Activated effector memory CD4-positive, alpha-beta T cell treated with anti-CD3 and anti-CD28 coated beads, Interleukin-2, amount 50 U/mL, for 16 hours (primary cell): ENCODE measurements around the gene COL11A2.

Experiments
- DNase-seq: peaks from one replicate; pipeline ENCODE4 v3.0.0-alpha.2; 2020

The COL11A2 gene

DNA sequence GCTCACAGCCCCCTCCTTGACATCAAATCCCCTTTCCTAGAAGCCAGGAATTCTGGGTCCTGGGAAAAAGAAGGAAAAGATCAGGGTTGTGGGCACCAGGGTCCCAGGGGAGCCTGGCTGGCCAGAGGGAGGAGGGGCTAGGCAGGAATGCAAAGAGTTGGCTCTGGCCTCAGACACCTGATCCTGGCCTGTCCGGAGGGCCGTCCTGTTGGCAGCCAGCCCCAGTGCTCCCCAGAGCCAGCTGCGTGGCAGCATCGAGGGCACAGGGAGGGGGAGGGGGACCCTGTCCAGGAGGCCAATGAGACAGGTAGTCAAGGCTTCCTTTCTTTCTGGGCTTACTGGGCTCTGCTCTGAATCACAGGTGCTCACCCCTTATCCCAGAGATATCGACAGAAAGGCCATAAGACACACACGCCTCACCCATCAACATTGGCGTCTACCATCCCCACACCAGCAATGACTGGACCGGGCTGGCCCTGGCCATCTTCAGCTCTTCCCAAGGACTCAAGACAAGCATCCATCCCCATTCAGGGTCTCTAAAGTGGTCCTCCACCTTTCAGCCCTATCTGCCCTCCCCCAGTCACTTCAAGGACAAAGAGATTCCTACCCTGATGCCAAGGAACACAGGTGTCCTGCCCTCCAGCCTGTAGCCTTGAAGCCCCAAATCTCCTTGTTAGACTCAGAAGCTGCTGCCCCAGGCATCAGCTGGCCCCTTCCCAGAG is 723 bp downstream of the COL11A2 start:
- no peak for DNase-seq

DNA sequence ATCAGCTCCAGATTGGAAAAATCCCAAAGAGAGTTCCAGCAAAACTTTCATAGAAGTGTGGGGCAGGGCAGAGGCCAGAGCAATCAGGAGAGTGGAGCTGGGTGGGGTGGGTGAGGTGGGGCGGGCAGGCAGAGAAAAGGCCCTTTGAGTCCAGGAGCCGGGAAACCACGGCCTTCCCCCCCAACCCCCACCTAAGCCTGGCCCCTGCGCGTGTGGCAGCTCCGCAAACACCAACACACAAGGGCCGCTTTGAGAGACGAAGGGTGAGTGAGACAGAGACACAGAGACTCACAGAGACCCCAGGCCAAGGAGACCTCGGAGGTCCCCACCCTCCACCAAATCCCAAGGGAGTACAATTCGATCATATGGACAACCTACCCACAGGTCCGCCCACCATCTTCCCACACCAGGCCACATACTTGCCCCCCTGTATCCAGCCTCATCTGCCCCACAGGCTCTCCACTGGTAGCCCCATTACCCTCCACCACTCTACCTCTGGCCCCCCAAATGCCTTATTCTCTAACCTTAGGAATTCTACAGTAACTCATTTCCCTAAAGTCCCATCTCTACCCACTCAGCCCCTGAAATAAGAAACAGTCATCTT is 1.7 kb downstream of the COL11A2 start:
- DNase-seq, result no peak

DNA sequence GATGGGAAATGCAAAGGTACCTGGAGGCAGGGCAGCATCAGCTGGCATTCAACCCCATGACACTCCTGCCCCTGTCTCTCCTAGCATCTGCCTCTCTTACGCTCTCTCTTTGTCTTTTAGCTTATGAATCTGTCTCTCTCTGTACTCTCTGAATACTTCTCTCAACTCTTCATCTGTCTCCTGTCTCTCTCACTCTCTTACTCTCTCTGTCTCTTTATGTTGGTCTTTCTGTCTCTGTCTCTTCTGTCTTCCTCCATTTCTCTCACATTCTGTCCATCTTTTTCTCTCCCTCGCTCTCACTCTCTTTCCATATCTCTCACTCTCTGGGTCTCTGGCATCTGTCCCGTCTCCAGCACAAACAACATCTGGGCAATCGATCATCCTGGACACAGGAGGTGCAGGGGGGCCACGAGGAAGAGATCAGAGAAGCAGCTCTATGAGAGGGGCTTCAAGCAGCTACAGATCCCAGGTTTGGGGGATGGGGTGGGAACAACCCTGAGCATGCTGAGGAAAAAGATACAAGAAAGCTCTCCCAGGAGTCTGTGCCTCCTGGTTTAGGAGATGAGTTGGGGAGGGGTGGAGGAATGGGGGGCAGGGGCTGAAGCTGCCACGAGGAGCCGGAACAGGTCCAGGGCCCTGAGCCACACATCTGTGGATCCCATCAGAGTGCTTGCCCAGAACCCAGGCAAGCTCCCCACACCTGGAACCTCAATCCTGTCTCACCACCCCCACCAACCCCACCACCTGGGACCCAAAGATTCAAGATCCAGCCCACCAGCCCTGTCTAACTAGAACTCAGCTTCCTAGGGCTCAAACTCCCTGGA is 2.4 kb downstream of the COL11A2 start:
- DNase-seq, result no peak

DNA sequence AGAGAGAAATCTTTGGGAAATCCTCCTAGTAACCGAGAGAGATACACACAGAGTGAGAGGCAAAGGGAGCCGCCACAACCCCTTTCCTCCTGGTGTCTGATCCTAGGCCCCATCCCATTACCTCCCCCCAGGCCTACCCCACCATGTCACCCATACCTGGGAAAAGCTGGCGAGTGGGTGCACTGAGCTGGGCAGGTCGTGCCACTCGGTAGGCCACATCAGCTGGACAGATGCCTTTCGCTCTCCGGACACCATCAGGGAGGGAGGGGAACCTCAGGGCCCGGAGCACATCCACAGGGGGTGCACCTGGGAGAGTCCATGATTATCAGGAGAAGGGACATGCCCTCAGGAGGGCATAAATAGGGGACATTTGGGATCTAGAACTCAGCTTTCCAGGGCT is 3.1 kb downstream of the COL11A2 start:
- no peak for DNase-seq

DNA sequence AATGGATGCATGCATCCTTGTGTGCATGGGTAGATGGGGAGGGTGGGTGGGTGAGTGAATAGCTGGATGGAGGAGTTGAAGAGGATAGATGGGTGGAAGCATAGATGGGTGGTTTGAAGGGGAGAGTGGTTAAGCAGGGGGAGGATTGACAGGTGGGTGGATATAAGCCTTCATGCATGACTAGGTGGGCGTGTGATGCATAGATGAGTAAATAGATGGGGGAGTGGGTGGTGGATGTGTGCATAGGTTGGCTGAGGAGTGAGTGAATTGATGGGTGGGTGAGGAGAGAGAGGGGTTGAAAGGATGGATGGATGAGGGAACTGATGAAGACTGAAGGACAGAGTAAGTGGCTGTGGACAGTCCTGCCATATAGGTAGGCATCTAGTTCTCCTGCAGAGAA is 4.5 kb downstream of the COL11A2 start:
- DNase-seq, result no peak

DNA sequence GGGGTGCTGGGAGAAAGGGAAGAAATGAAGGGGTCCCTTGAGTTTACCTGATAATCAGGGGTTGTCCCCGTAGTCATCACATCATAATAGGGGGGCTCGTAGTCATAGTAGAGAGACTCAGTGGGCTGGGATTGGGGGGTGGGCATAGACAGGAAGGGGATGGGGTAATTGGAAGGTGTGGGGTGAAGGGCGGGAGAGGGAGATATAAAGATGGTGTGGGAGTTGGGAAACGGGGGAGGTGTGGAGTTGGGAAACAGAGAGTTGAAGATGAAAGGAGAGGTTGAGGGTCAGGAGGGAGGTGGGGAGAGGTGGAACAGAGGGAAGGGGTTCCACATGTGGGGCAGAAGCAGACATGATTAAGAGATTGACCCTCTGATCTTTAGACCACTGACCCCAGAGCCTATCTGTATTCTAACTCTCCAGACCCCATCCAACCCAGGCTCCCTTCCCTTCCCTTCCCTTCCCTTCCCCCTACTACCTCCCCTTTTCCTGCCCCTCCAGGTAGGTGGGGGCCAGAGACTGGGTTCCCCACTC is 6.5 kb downstream of the COL11A2 start:
- no peak for DNase-seq

DNA sequence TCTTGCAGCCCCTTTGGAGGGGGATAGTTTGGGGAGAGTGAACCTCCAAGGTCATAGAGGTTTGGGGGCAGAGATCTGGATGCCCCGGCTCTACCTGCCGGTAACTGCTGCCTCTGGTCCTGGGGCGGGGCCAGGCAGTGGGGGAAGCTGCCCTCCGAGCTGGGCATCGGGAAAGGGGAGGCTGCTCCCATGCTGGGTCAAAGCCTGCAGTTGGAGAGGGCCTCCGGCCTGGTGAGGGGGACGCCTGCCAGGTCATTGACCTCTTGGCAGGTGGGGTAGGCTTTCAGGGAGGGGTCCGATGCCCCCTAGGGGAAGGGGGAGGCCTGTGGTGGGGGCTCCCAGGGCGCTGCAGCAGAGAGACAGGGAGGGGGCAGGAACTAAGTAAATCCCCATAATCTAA is 7.1 kb downstream of the COL11A2 start:
- DNase-seq, result no peak

GRCh38 chr6:33183071-33183683 is 9.1 kb downstream of the COL11A2 start:
- DNase-seq, result no peak

DNA sequence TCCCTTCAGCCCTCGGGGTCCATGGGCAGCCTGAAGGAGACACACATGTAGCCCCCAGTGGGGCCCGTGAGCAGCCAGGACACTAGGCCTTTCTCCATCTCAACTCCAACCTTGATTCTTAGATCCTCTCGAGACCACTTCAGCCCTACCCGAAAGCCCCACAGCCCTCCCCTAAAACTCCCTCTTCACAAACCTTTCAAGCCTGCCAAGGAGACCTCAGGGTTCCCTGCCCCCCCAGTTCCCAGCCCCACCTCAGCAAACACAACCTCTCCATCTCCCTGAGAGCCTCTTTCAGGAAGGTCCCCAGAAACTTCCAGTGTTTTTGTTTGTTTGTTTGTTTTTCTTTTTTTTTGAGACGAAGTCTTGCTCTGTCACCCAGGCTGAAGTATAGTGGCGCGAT is 11.1 kb downstream of the COL11A2 start:
- DNase-seq, result no peak

DNA sequence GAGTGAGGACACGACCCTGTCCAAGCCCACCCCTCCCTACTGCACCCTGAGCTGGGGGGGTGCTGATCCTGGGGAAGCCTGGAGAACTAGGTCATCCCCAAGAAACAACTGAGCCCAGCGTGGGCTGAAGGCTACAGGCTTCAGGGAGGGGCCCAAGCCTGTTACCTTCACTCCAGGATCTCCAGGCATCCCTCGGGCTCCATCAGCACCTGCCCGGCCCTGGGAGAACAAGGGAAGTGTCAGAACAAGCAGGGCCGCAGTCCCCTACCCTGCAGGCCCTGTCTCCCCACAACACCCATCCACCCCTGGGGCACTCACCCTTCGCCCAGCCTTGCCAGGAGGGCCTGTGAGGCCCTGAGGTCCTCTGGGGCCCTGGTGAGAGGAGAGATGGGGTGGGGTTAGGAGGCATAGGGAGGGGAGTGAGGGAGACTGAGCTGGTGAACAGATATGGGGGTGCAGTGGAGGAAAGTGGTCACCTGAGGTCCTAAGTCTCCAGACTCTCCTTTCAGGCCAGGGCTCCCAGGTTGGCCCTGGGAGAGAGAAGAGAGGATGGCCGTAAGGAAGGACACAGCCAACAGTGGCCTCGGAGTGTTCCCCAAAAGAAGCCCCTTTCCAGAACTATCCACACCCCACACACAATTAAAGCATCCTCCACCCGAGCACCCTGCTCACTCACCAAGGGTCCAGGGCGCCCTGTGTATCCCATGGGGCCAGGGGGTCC is 13.4 kb downstream of the COL11A2 start:
- no peak for DNase-seq

- DNase-seq, result no peak
Observed at GRCh38 chr6:33177552-33178446, 14.5 kb downstream of the COL11A2 start.

GRCh38 chr6:33176906-33177305 is 15.4 kb downstream of the COL11A2 start:
- DNase-seq, result no peak

DNA sequence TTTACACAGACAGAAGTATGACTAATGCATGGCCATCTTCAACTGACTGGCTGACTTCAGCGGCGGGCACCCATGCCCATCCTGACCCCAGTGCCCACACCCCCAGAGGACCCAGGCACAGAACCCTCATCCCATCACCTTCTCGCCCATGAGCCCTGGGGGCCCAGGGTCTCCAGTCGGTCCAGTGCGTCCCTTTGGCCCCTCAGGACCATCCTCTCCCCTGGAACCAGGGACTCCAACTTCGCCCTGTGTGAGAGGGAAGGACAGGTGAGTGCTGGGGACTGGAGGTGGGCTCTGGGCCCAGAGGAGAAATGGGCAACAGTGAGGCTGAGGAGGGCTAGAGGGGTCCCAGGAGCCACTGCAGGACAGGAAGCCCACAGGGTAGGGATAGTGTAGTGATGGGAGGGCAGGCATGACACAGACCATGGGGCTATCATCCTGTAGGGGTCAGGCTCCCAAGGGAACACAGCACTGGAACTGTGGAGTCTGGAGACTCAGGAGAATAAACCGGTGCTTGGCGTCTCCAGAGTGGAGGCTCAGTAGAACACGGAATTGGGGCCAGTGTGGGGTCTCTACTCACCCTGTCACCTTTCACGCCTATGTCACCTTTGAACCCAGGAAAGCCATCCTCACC is 16.7 kb downstream of the COL11A2 start:
- no peak for DNase-seq

- DNase-seq, result no peak
Observed at GRCh38 chr6:33174784-33175183, 17.5 kb downstream of the COL11A2 start.

DNA sequence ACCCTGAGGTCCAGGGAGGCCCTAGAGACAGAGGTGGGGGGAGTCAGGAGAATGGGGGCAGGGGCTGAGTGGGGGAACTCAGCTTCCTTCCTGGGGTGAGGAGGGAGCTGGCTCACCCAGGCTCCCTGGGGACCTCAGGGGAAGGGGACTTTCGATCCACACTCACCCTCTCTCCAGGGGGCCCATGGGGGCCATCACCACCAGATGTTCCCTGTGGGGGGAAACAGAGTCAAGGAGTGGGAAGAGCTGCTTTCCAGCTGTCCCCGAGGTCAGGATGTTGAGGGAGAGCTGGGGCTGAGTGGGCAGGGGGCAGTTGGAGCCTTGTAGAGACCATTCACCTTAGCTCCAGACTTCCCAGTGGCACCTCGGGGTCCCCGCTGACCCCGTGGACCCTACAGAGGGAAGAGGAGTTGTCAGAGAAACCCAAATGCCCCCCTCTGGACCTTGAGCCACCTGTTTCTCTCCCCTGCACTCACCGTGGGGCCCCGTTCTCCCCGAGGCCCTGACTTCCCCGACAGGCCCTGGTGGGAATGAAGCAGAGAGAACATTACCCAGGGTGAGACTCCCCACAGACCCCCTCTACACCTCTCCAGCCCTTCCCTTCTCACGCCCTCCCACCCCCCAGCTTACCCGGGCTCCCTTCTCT is 18.6 kb downstream of the COL11A2 start:
- DNase-seq, result no peak

DNA sequence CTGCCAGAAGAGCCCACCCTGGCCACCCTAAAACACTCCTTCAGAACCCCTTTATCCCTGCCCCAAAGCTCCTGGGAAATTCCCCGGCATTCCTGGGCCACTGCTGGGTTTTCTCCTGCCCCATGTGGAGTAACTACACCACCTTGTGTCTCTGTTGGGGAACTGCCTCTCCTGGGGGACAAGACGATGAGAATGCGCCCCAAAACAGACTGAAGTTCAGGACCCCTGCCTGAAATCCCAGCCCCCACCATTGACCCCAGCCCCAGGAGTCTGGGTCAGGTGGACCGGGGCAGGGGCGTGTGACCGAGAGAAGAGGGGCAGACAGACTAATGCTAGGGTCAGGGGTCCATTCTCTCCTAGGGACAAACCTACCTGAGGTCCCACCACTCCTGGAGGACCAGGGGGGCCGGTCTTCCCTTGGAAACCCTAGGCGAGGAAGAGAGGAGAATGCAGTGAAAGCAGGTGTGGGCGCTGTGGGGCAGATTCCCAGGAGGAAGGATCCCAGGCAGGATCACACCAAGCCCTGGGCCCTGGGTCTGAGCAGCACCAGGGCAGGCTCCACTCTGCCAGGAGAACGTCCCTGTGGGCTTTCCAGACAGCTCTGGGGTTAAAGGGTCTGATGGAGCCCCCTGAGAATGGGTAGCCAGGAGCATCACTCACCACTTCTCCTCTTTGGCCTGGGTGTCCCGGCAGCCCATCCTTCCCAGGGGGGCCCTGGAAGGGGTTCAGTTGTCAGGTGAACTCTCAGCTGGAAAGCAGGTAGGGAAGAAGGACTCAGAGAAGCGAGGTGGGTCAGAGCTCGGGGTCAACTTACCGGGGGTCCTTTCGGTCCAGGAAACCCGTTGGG is 19.4 kb downstream of the COL11A2 start:
- no peak for DNase-seq

GRCh38 chr6:33171880-33172687 is 20.2 kb downstream of the COL11A2 start:
- no peak for DNase-seq

DNA sequence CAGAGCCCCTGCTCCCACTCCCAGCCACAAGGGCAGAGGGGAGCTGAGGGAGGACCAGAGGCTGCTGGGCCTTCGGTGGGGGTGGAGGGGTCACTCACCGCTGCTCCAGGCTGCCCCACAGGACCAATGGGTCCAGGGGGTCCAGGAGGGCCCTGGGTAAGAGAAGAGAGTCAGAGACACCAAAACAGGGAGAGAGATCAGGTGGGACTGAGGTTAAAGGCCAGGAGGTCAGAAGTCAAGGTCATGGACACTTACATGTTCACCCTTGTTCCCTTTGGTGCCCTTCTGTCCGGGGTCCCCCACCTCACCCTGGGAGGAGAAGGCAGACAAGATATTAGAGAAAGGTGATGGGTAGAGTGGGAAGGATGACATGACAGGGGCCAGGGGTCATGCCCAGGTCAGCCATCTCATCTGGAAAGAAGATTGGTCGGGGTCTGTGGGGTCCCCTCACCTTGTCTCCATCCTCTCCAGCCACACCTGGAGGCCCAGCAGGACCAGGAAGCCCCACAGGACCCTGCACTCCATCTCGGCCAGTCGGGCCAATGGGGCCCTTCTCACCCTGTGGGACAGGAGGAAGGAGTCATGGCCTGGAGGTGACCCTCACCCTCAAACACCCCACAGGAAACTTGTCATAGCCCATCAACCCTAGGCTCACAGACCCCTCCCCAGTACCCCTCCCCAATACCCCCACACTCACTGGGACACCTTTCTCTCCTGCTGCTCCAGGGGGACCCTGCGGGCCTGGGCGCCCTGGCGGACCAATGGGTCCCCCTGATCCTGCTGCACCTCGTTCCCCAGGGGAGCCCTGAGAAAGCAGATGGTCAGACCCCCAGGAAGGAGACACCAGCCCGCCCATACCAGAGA is 21.0 kb downstream of the COL11A2 start:
- DNase-seq, result no peak
